ENCODE data around the gene TGFBR2.

The TGFBR2 gene

GRCh38 chr3:30711151-30711550 lies 104.8 kb downstream of the TGFBR2 start:
- Mint-ChIP-seq H3K36me3 (ENCODE audit: low read depth) (peaks cover 11% of the 10 kb centered on the region), H3K27me3 (ENCODE audit: low read depth) (no peaks in the 10 kb centered on the region), H3K9me3 (peaks cover 4% of the 10 kb centered on the region), H3K4me1 (ENCODE audit: low read depth) (peaks cover 3% of the 10 kb centered on the region), H3K4me3 (no peak overlapping the region), H3K27ac (no peak overlapping the region)

GRCh38 chr3:30711867-30712266 lies 105.5 kb downstream of the TGFBR2 start:
- H3K4me3 Mint-ChIP-seq, result no peak overlapping the region

GRCh38 chr3:30712991-30713390 lies 106.6 kb downstream of the TGFBR2 start:
- Mint-ChIP-seq H3K27ac (no peak overlapping the region), H3K9me3 (no peaks in the 10 kb centered on the region), H3K4me3 (no peak overlapping the region), H3K27me3 (ENCODE audit: low read depth) (no peaks in the 10 kb centered on the region), H3K4me1 (ENCODE audit: low read depth) (peaks cover 3% of the 10 kb centered on the region), H3K36me3 (ENCODE audit: low read depth) (peaks cover 2% of the 10 kb centered on the region)

More at GRCh38 chr3:30711867-30712266, 105.5 kb downstream of the TGFBR2 start:
- Mint-ChIP-seq H3K36me3 (ENCODE audit: low read depth) (peaks cover 6% of the 10 kb centered on the region), H3K4me1 (ENCODE audit: low read depth) (peaks cover 3% of the 10 kb centered on the region), H3K27ac (no peak overlapping the region), H3K27me3 (ENCODE audit: low read depth) (no peaks in the 10 kb centered on the region), H3K9me3 (peaks cover 4% of the 10 kb centered on the region)

- Mint-ChIP-seq H3K27ac (no peak overlapping the region), H3K4me3 (no peak overlapping the region), H3K36me3 (ENCODE audit: low read depth) (no peaks in the 10 kb centered on the region), H3K9me3 (no peaks in the 10 kb centered on the region), H3K27me3 (ENCODE audit: low read depth) (no peaks in the 10 kb centered on the region), H3K4me1 (ENCODE audit: low read depth) (no peaks in the 10 kb centered on the region)
These were observed 107.6 kb downstream of the TGFBR2 start for GRCh38 chr3:30713885-30714503.

- peaks cover 5% of the 10 kb centered on the region for H3K9me3 Mint-ChIP-seq
- peaks cover 6% of the 10 kb centered on the region for H3K27me3 Mint-ChIP-seq (ENCODE audit: low read depth)
- H3K4me1 Mint-ChIP-seq (ENCODE audit: low read depth), result no peaks in the 10 kb centered on the region
- no peak overlapping the region for H3K4me3 Mint-ChIP-seq
- H3K27ac Mint-ChIP-seq, result no peak overlapping the region
- H3K36me3 Mint-ChIP-seq (ENCODE audit: low read depth), result peaks cover 2% of the 10 kb centered on the region
These were observed 113.1 kb downstream of the TGFBR2 start for GRCh38 chr3:30719536-30719935.

GRCh38 chr3:30720586-30721313 lies 114.3 kb downstream of the TGFBR2 start:
- H3K36me3 Mint-ChIP-seq (ENCODE audit: low read depth), result peaks cover 2% of the 10 kb centered on the region
- H3K4me3 Mint-ChIP-seq, result no peak overlapping the region
- H3K27me3 Mint-ChIP-seq (ENCODE audit: low read depth), result peaks cover 6% of the 10 kb centered on the region
- peaks cover 11% of the 10 kb centered on the region for H3K9me3 Mint-ChIP-seq
- no peak overlapping the region for H3K27ac Mint-ChIP-seq
- peaks cover 4% of the 10 kb centered on the region for H3K4me1 Mint-ChIP-seq (ENCODE audit: low read depth)

GRCh38 chr3:30721314-30721634 lies 114.9 kb downstream of the TGFBR2 start:
- Mint-ChIP-seq H3K36me3 (ENCODE audit: low read depth) (peaks cover 2% of the 10 kb centered on the region), H3K4me3 (no peak overlapping the region), H3K4me1 (ENCODE audit: low read depth) (peaks cover 4% of the 10 kb centered on the region), H3K27me3 (ENCODE audit: low read depth) (peaks cover 6% of the 10 kb centered on the region), H3K27ac (no peak overlapping the region), H3K9me3 (peaks cover 11% of the 10 kb centered on the region)

GRCh38 chr3:30723211-30723610 lies 116.8 kb downstream of the TGFBR2 start:
- Mint-ChIP-seq H3K4me3 (no peak overlapping the region), H3K27me3 (ENCODE audit: low read depth) (peaks cover 6% of the 10 kb centered on the region), H3K9me3 (peaks cover 11% of the 10 kb centered on the region), H3K27ac (no peak overlapping the region), H3K4me1 (ENCODE audit: low read depth) (peaks cover 4% of the 10 kb centered on the region), H3K36me3 (ENCODE audit: low read depth) (peaks cover 2% of the 10 kb centered on the region)

GRCh38 chr3:30724863-30725262 lies 118.5 kb downstream of the TGFBR2 start:
- H3K4me1 Mint-ChIP-seq (ENCODE audit: low read depth), result peaks cover 8% of the 10 kb centered on the region
- H3K4me3 Mint-ChIP-seq, result no peak overlapping the region
- H3K9me3 Mint-ChIP-seq, result peaks cover 11% of the 10 kb centered on the region
- no peak overlapping the region for H3K27ac Mint-ChIP-seq
- peaks cover 6% of the 10 kb centered on the region for H3K27me3 Mint-ChIP-seq (ENCODE audit: low read depth)
- peaks cover 2% of the 10 kb centered on the region for H3K36me3 Mint-ChIP-seq (ENCODE audit: low read depth)

GRCh38 chr3:30728143-30728542 lies 121.7 kb downstream of the TGFBR2 start:
- Mint-ChIP-seq H3K36me3 (ENCODE audit: low read depth) (no peaks in the 10 kb centered on the region), H3K4me3 (no peak overlapping the region), H3K27me3 (ENCODE audit: low read depth) (no peaks in the 10 kb centered on the region), H3K9me3 (peaks cover 6% of the 10 kb centered on the region), H3K4me1 (ENCODE audit: low read depth) (peaks cover 11% of the 10 kb centered on the region), H3K27ac (no peak overlapping the region)

GRCh38 chr3:30729512-30729911 lies 123.1 kb downstream of the TGFBR2 start:
- H3K36me3 Mint-ChIP-seq (ENCODE audit: low read depth), result no peaks in the 10 kb centered on the region
- peaks cover 15% of the 10 kb centered on the region for H3K4me1 Mint-ChIP-seq (ENCODE audit: low read depth)
- no peak overlapping the region for H3K4me3 Mint-ChIP-seq
- peaks cover 6% of the 10 kb centered on the region for H3K9me3 Mint-ChIP-seq
- no peaks in the 10 kb centered on the region for H3K27me3 Mint-ChIP-seq (ENCODE audit: low read depth)
- no peak overlapping the region for H3K27ac Mint-ChIP-seq

- peaks cover 6% of the 10 kb centered on the region for H3K9me3 Mint-ChIP-seq
- H3K27ac Mint-ChIP-seq, result no peak overlapping the region
- H3K27me3 Mint-ChIP-seq (ENCODE audit: low read depth), result no peaks in the 10 kb centered on the region
- peaks cover 18% of the 10 kb centered on the region for H3K4me1 Mint-ChIP-seq (ENCODE audit: low read depth)
- no peaks in the 10 kb centered on the region for H3K36me3 Mint-ChIP-seq (ENCODE audit: low read depth)
- H3K4me3 Mint-ChIP-seq, result no peak overlapping the region
These were observed 123.5 kb downstream of the TGFBR2 start for GRCh38 chr3:30729936-30730335.

- Mint-ChIP-seq H3K9me3 (no peaks in the 10 kb centered on the region), H3K27me3 (ENCODE audit: low read depth) (no peaks in the 10 kb centered on the region), H3K4me1 (ENCODE audit: low read depth) (peaks cover 15% of the 10 kb centered on the region), H3K27ac (no peak overlapping the region), H3K36me3 (ENCODE audit: low read depth) (no peaks in the 10 kb centered on the region), H3K4me3 (no peak overlapping the region)
These were observed 124.6 kb downstream of the TGFBR2 start for GRCh38 chr3:30730967-30731366.

GRCh38 chr3:30733209-30733608 lies 126.8 kb downstream of the TGFBR2 start:
- Mint-ChIP-seq H3K4me3 (no peak overlapping the region), H3K27me3 (ENCODE audit: low read depth) (no peaks in the 10 kb centered on the region), H3K4me1 (ENCODE audit: low read depth) (peaks cover 18% of the 10 kb centered on the region), H3K27ac (no peak overlapping the region), H3K36me3 (ENCODE audit: low read depth) (no peaks in the 10 kb centered on the region), H3K9me3 (no peaks in the 10 kb centered on the region)

- H3K27me3 Mint-ChIP-seq (ENCODE audit: low read depth), result no peaks in the 10 kb centered on the region
- H3K4me3 Mint-ChIP-seq, result no peak overlapping the region
- H3K27ac Mint-ChIP-seq, result no peak overlapping the region
- no peaks in the 10 kb centered on the region for H3K9me3 Mint-ChIP-seq
- H3K36me3 Mint-ChIP-seq (ENCODE audit: low read depth), result no peaks in the 10 kb centered on the region
- H3K4me1 Mint-ChIP-seq (ENCODE audit: low read depth), result peaks cover 18% of the 10 kb centered on the region
These were observed 127.3 kb downstream of the TGFBR2 start for GRCh38 chr3:30733696-30734095.

Data from T-helper 1 cell treated with Interleukin-12 subunit alpha and Interleukin-12 subunit beta and Interleukin-4 antibody, amounts not matched to agents 30 μg/mL and 1 μg/mL, for 36 hours (primary cell).